PC-9 (cell line): Measurements from ENCODE around the gene PRRX2. TPM values are rescaled to one million over a fixed set of nuclear protein-coding genes. Genes with fewer than 3 reads are reported as not detected.

ENCODE experiments used
- BruUV-seq: library from RNA; stranded (reverse); fragments of 400-500 nt; replicated peaks from 2 replicates; lab custom pipeline; 2021; lab: Mats Ljungman, UMichigan
- CTCF ChIA-PET: fragments of 300-600 bp; sonication (Branson Sonifier 250); formaldehyde crosslinking; loops from one replicate; lab custom pipeline; 2022; ENCODE audit warnings: antibody characterized with exemption; lab: Charles Lee
- POLR2A ChIA-PET: fragments of 300-600 bp; sonication (Branson Sonifier 250); formaldehyde crosslinking; loops from one replicate; lab custom pipeline; 2022; ENCODE audit warnings: antibody characterized with exemption; ENCODE audit not compliant: unreplicated experiment; lab: Charles Lee
- DNase-seq, 2 experiments: peaks; one replicate each; pipeline versions ENCODE4 v3.0.0 to v3.0.0-alpha.2; 2015 to 2022; ENCODE audit warnings: mixed read lengths in 1 of 2
- H2AFZ ChIP-seq: fragments of 200-600 bp; sonication (generic); 2 replicates; pipeline ENCODE4 v1.8.1; 2017; ENCODE audit warnings: antibody characterized with exemption
- H3F3A ChIP-seq: fragments of 200-600 bp; sonication (generic); 2 replicates; pipeline ENCODE4 v1.8.1; 2017; ENCODE audit warnings: antibody characterized with exemption, mild to moderate bottlenecking, low read depth; ENCODE audit not compliant: insufficient read depth
- H3K27ac ChIP-seq: fragments of 200-600 bp; sonication (generic); 2 replicates; pipeline ENCODE4 v1.6.1; 2016; ENCODE audit warnings: mixed run types
- H3K27me3 ChIP-seq: fragments of 200-600 bp; sonication (generic); 2 replicates; pipeline ENCODE4 v1.6.1; 2016; ENCODE audit warnings: low read depth, mixed run types; ENCODE audit not compliant: insufficient read depth
- H3K36me3 ChIP-seq: fragments of 200-600 bp; sonication (generic); 2 replicates; pipeline ENCODE4 v1.6.1; 2016; ENCODE audit warnings: low read depth, mixed run types
- H3K4me1 ChIP-seq: fragments of 200-600 bp; sonication (generic); replicated peaks from 2 replicates; pipeline ENCODE4 v1.6.1; 2016; ENCODE audit warnings: mixed run types; ENCODE audit not compliant: insufficient read depth
- H3K4me2 ChIP-seq: fragments of 200-600 bp; sonication (generic); 2 replicates; pipeline ENCODE4 v1.6.1; 2017; ENCODE audit warnings: mixed run types
- H3K4me3 ChIP-seq: fragments of 200-600 bp; sonication (generic); 2 replicates; pipeline ENCODE4 v1.6.1; 2016; ENCODE audit warnings: mixed run types
- H3K79me2 ChIP-seq: fragments of 200-600 bp; sonication (generic); 2 replicates; pipeline ENCODE4 v1.6.1; 2017; ENCODE audit warnings: low read depth, mixed run types
- H3K9me2 ChIP-seq: fragments of 200-600 bp; sonication (generic); 2 replicates; pipeline ENCODE4 v1.8.1; 2017; ENCODE audit warnings: mild to moderate bottlenecking; ENCODE audit not compliant: insufficient read depth
- H3K9me3 ChIP-seq: fragments of 200-600 bp; sonication (generic); 2 replicates; pipeline ENCODE4 v1.8.1; 2016; ENCODE audit warnings: low read depth; ENCODE audit not compliant: insufficient read depth
- H4K20me1 ChIP-seq: fragments of 200-600 bp; sonication (generic); 2 replicates; pipeline ENCODE4 v1.8.1; 2017; ENCODE audit not compliant: insufficient read depth
- EZH2 ChIP-seq: fragments of 200-600 bp; sonication (generic); IDR thresholded peaks from 2 replicates; pipeline ENCODE4 v1.8.0; 2017; ENCODE audit warnings: antibody characterized with exemption, low read depth
- intact Hi-C: fragments of 100-400 bp; cut with micrococcal nuclease; formaldehyde crosslinking; loops from one replicate; pipeline ENCODE4 v1.10.0; 2022; ENCODE audit not compliant: unreplicated experiment
- total RNA-seq: library from RNA; stranded (reverse); gene quantifications from 2 replicates; pipeline ENCODE4 v1.2.3, GENCODE V29; 2021
- TF ChIP-seq, protein P1 (sequence below): fragments of 200-600 bp; sonication (generic); conservative IDR thresholded peaks from 2 replicates; pipeline ENCODE4 v1.6.1; 2017; ENCODE audit warnings: mixed run types, antibody characterized with exemption, mild to moderate bottlenecking, moderate library complexity

The PRRX2 gene
- total RNA-seq, 1 experiment from 2014 or later = 0.98 TPM

DNA sequence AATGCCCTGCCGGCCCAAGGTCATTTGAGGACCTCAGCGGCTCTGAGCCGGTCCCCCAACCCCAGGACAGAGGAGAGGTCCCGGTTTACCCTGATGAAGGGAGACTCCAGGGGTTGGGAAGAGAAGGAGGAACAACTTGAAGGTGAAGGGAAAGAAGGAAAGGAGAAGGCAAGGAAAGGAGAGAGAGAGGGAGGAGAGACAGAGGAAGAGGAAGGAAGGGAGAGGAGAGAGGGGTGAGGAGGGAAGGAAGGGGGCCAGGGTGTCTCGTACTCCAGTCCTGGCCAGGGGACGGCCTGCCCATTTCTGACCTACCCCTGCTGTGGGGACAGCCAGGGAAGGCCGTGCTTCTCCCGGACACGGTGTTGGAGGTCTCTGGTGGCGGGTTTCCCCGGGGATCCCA is 1.9 kb downstream of the PRRX2 start:
- no peaks in the 10 kb centered on the region for H3K36me3 ChIP-seq
- TF ChIP-seq, protein P1, sequence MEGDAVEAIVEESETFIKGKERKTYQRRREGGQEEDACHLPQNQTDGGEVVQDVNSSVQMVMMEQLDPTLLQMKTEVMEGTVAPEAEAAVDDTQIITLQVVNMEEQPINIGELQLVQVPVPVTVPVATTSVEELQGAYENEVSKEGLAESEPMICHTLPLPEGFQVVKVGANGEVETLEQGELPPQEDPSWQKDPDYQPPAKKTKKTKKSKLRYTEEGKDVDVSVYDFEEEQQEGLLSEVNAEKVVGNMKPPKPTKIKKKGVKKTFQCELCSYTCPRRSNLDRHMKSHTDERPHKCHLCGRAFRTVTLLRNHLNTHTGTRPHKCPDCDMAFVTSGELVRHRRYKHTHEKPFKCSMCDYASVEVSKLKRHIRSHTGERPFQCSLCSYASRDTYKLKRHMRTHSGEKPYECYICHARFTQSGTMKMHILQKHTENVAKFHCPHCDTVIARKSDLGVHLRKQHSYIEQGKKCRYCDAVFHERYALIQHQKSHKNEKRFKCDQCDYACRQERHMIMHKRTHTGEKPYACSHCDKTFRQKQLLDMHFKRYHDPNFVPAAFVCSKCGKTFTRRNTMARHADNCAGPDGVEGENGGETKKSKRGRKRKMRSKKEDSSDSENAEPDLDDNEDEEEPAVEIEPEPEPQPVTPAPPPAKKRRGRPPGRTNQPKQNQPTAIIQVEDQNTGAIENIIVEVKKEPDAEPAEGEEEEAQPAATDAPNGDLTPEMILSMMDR = no peak
- TF ChIP-seq EZH2 = no peak
- H3K9me3 ChIP-seq = no peaks in the 10 kb centered on the region
- H3F3A ChIP-seq = no peaks in the 10 kb centered on the region
- ChIA-PET CTCF (no interaction called here), POLR2A (interaction anchor here (0.6 kb wide), 1 partner anchor 203 kb away, joined by 12 read pairs; no protein-coding TSS in a partner anchor)
- H3K4me3 ChIP-seq = no peak overlapping the region
- H3K4me2 ChIP-seq = no peak overlapping the region
- no peaks in the 10 kb centered on the region for H3K4me1 ChIP-seq
- BruUV-seq = no TSS peak
- H3K27me3 ChIP-seq = peaks cover 3% of the 10 kb centered on the region; the same call in 1 of the 2 replicates
- H4K20me1 ChIP-seq = no peaks in the 10 kb centered on the region
- H2AFZ ChIP-seq = no peak overlapping the region
- H3K79me2 ChIP-seq = no peaks in the 10 kb centered on the region
- DNase-seq = no peak
- H3K27ac ChIP-seq = no peak overlapping the region
- H3K9me2 ChIP-seq = no peaks in the 10 kb centered on the region
- intact Hi-C loops = no loop called here

DNA sequence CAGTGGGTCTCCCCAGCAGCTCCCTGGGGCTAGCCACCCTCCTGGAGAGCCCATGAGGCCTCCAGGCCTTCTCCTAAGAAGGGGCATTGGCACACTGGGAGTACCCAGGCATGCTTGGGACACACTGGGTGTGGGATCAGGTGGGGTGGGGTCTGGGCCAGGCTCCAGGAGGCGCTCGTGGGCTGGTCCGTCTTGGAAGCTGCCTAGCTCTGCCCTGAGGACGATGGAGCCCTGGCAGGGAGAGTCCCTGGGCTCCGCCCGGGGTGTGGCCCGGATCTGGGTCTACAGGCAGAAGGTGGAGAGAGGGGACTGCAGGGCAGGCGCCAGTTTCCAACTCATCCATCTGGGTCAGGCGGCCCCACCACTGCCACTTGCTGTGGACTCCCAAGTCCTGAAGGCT is 2.4 kb downstream of the PRRX2 start:
- Histone ChIP-seq H3K36me3 (no peaks in the 10 kb centered on the region), H3K27ac (no peak overlapping the region), H3K4me1 (no peaks in the 10 kb centered on the region), H4K20me1 (no peaks in the 10 kb centered on the region), H3K9me3 (no peaks in the 10 kb centered on the region), H3K9me2 (no peaks in the 10 kb centered on the region), H3K27me3 (peaks cover 5% of the 10 kb centered on the region; the same call in 1 of the 2 replicates), H3F3A (no peaks in the 10 kb centered on the region), H3K4me3 (no peak overlapping the region), H2AFZ (no peak overlapping the region), H3K4me2 (no peak overlapping the region), H3K79me2 (no peaks in the 10 kb centered on the region)
- DNase-seq = peak in 1 of 2 experiments; percentile 19
- TF ChIP-seq EZH2 = no peak
- TF ChIP-seq, protein P1 = no peak
- intact Hi-C loops = no loop called here
- CTCF ChIA-PET = interaction anchor here (0.7 kb wide), 1 partner anchor 757 kb away, joined by 11 read pairs; no protein-coding TSS in a partner anchor
- POLR2A ChIA-PET = no interaction called here
- BruUV-seq = no TSS peak

DNA sequence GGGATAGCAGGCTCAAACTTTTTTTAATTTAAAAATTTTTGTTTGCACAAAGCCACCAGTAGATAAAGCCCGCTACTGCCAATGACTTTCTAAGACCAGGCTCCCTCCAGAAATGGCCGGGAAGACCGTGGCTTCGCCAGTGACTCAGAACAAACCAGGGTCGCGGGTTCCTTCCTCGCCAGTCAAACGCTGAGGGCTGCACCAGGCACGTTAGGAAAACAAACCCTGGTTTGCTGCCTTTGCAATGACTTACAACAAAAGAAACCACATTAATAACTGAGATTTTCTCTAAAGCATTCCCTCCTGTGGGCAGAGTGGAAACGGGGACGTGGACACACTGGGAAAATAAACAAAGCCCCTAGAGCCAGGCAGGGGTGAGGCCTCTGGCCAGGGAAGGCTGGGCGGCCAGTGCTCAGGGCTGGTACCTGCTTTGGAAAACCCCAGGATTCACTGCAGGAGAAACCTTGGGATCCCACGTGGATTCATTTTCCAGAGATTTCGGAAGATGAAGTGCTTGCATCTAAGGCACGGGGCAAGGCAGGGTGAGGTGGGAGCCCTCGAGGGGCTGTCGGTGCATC is 3.8 kb downstream of the PRRX2 start:
- Histone ChIP-seq H3K4me2 (no peak overlapping the region), H3K9me2 (no peaks in the 10 kb centered on the region), H3K27ac (no peak overlapping the region), H3K27me3 (peaks cover 13% of the 10 kb centered on the region; the same call in 1 of the 2 replicates), H3K9me3 (no peaks in the 10 kb centered on the region), H3K79me2 (no peaks in the 10 kb centered on the region), H3K36me3 (no peaks in the 10 kb centered on the region), H3K4me1 (no peaks in the 10 kb centered on the region), H3K4me3 (no peak overlapping the region), H2AFZ (no peak overlapping the region), H3F3A (no peaks in the 10 kb centered on the region), H4K20me1 (no peaks in the 10 kb centered on the region)
- no peak for DNase-seq
- BruUV-seq = no TSS peak
- TF ChIP-seq EZH2 = no peak
- TF ChIP-seq, protein P1 = no peak
- ChIA-PET POLR2A (no interaction called here), CTCF (no interaction called here)
- intact Hi-C loops = no loop called here
